HG03025 (cell line): ENCODE measurements around the gene ATG101.
"Not testable (repeated sequence)": the region's sequence is repeated elsewhere in the genome, so short reads cannot be mapped to it uniquely, and the experiment has no call there.

Experiments used
- ATAC-seq: cut with Tn5 transposase; IDR thresholded peaks from one replicate; pipeline ENCODE4 v1.9.1; 2021; ENCODE audit warnings: mild to moderate bottlenecking, moderate library complexity; ENCODE audit not compliant: unreplicated experiment, low FRiP score

ATG101 gene

DNA sequence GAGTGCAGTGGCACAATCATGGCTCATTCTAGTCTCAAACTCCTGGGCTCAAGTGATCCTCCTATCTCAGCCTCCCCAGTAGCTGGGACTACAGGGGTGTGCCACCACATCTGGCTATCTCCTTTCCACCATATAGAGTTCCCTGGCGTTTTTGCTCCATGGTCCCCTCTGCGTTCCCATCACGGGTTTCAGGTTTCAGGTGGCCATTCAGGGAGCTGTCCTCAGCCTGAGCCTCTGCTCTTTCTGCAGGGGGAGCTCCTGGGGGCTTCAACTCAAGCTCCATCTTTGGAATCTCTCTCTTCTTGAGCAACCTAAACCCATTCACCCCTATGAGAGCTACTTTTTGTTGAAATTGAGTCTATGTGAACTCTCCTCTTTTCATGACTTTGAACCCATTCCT, 21.3 kb downstream of the ATG101 start:
- ATAC-seq = no peak

DNA sequence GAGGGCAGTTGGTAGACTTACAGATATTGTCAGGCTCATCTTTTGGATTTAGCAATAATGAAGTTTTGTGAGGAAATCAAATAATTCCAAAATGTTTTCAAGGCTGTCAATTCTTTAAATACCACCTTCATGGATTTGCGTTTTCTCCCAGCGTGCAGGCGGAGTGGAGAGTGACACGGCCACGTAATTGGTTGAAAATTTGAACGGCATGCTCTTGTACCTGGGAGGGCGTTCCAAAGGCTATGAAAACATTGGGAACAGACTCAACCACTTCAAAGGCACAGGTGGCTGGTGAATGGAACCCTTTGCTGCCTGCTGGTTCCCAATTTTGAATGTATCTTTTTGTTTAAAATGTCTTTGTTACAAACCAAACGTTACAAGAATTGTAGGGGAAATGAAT, 22.1 kb downstream of the ATG101 start:
- no peak for ATAC-seq

- ATAC-seq = no peak
Measured at GRCh38 chr12:52093346-52093745, 23.6 kb downstream of the ATG101 start.

DNA sequence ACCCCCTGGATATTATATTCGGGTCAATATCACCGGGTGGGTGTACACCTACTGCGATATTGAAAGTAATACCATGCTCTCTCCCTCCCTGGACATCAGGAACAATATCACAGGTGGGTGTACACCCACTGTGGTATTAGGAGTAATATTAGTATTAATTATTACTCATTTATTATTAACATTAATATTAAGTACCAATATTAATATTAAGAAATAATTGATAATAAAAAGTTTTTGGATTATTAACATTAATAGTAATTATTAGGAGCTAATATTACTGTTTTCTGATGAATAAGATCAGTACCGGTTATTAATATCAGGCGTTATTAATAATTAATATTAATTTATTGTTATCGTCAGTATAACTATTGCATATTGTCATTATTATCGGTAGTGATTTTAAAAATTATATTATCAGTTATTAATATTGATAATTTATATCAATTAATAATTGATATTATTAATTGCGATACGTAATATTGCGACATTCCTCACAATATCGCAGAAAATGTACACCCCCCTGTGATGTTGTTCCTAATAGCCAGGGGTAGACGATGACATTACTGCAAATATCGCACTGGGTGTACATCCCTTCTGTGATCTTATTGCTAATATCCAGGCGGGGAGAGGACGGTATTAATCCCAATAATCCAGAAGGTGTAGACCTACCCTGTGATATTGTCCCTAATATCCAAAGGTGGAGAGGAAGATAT, 26.7 kb downstream of the ATG101 start:
- ATAC-seq = no peak

DNA sequence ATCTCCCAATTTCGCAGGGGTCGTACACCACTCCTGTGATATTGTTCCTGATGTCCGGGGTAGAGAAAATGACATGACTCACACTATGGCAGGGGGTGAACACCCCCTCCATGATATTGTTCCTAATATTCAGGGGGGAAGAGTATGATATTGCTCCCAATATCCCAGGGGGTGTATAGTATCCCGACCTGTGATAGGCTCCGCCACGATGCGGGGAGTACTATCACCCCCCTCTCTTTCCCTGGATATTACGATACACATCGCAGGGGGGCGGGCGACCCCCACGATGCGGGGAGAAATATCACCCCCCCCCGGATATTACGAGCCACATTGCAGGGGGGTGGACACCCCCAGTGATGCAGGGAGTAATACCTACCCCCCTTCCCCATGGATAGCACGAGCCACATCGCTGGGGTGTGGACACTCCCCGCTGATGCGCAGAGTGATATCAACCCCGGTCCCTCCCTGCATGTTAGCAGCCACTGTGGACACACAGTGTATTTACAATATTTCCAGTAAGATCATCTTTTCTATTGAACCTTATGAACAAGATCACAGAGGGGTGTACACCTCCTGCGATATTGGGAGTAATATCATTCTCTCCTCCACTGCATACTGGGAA, 27.4 kb downstream of the ATG101 start:
- ATAC-seq = no peak

GRCh38 chr12:52104431-52105089, 34.8 kb downstream of the ATG101 start:
- not testable (repeated sequence) for ATAC-seq

GRCh38 chr12:52116222-52117125, 46.7 kb downstream of the ATG101 start:
- not testable (repeated sequence) for ATAC-seq

- ATAC-seq = peak; percentile 32
Measured at GRCh38 chr12:52117806-52118475, 48.2 kb downstream of the ATG101 start.

DNA sequence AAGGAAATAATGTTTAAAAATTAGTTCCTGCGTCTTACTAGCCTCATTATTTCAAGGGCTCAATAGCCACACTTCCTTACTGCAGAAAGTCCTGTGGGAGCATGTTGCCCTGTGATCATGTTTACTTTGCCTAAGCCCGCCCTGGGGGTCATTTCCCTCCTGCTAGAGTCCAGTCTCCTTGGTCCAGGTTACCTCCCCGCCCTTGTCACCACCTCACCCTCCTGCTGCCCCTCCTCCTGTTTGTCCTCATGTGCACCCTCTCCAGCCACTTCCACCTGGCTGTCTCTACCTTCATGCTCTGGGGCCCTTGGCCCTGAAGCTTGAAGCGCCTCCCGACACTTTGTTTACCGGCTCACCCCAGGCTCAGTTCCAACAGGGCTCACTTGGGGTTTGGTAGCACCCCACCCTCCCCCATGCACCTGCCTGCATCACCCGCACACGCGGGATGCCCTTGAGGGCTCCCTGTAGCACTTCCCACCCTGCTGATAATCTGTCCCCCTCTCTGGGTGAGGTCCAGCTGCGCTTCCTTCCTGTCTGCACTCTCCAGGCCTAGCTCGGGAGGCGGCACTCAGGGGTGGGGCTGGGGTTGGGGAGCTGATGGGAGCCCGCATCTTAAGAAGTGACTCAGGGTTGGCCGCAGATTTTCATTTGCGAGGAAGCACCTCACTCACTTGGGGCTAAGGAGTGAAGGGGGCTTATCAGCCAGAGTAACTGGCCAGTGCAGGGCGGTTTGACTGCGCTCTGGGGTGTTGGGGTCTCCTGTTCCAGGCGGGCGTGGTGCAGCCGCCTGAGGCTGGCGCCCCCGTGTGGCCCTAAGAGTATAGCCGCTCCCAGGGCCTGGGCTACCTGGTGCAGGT, 49.8 kb downstream of the ATG101 start:
- no peak for ATAC-seq

DNA sequence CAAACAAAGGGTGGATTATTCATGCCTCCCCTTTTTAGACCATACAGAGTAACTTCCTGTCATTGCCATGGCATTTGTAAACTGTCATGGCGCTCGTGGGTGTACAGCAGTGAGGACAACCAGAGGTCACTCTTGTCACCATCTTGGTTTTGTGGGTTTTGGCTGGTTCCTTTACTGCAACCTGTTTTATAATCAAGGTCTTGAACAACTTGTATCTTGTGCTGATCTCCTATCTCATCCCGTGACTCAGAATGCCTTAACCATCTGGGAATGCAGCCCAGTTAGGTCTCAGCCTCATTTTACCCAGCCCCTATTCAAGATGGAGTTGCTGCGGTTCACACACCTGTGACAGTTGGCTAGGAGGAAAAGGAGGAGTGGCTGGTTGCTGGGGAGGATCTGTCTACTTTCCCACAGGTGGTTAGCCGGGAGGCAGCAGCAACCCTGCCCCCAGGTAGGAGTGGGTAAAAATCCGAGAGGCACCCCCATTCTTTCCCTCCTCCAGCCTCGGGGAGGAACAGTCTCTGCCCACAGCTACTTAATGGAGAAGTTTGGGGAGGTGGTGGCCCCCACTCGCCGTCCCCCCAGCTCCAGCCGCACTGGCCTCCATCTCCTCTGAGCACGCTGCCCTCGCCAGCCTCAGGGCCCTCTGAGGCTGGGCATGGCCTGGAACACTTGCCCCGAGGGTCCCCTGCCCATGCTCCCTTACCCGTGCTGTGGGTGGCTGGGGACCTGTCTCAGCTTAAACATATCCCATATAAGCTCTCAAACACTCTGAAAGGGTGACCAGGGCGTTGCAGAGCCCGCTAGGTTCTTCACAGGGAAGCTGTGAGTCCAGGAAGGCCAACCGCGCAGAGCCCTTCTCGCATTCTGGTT, 51.4 kb downstream of the ATG101 start:
- ATAC-seq = no peak

DNA sequence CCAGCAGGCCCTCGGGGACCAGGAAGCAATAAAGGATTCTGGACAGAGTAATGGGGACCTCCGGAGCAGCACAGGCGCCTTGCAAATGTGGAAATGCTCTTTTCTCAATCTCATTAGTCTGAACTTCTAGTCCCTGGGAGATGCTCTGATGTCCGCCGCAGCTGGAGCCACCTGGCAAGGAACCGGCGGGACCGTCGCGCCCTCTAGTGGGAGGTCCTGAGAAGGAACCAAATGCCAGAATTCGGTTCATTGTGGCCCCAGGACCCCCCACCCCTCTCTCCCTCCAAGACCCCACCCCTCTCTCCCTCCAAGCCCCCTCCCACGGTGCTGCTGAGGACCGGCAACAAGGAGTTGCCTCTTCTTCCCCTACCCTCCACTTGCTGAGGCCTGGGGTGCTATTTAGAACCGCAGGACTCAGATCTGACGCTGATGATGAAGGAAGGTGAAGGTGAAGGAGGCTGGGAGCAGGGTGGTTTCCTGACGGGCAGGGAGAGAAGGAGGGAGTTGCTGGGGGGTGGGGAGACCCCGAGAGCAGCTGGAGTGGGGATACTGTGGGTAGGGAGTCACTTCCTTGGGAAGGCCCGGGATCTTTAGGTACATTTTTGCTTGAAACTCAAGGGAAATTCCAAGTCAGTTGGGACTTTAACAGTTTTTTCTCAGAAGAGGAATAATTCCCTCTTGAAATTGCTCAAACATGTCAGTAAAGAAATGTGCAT, 52.2 kb downstream of the ATG101 start:
- no peak for ATAC-seq

- ATAC-seq = no peak
Measured at GRCh38 chr12:52122540-52122871, 52.7 kb downstream of the ATG101 start.

DNA sequence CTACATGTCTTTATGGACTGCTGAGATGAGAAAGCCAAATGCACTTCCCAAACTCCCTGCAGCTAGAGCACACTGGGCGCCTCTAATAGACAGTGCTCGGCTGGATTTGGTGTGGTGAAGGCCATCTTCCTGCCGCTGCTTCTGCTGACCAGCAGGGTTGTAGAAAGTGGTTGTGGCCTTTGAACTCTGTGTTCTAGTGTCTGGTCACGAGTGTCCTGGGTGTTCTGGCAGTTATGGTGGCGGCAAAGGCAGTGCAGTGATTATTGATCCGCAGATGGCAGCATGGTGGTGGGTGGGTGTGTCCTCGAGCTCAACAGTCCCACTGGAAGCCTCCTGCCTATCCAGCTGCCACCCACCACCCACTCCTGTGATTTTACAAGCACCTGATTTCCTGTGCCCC, 53.1 kb downstream of the ATG101 start:
- no peak for ATAC-seq

- no peak for ATAC-seq
Measured at GRCh38 chr12:52123487-52124186, 53.9 kb downstream of the ATG101 start.

DNA sequence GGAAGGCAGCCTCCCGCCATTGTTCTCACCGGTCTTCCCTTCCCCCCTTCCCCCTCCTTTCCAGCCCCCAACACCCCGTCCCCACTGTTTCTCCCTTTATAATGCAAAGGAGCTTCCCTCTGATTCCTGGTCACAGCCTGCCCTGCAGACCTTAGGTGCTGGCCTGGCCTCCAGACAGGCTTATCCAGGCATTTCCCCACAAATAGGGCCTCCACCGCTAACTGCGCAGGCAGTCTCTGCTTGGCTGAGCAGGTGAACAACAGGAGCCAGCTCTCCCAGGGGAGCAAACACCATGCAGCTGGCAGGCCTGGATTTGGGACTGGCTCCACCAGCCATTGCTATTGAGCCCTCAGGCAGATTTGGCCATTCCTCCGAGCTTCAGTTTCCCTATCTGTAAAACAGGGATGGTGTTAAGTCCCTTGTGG, 55.7 kb downstream of the ATG101 start:
- ATAC-seq = no peak

GRCh38 chr12:52126050-52126604, 56.3 kb downstream of the ATG101 start:
- no peak for ATAC-seq
